Measurements from ENCODE around the gene ZSCAN20.

DNA sequence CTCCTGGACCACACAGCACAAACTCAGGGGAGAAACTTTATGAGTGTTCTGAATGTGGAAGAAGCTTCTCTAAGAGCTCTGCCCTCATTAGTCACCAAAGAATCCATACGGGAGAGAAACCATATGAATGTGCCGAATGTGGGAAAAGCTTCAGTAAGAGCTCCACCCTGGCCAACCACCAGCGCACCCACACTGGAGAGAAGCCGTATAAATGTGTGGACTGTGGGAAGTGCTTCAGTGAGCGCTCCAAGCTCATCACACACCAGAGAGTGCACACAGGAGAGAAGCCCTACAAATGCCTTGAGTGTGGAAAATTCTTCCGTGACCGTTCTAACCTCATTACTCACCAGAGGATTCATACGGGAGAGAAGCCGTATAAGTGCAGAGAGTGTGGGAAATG, 22.5 kb downstream of the ZSCAN20 start:
- no peak for TF ChIP-seq NONO (IDR thresholded peaks at IDR 0.05; ENCODE audit: low read depth in 2 of 2, low read length in 1 of 2)
- TF ChIP-seq DPF2 (IDR thresholded peaks at IDR 0.05) = no peak

All from K562 (cell line).